ENCODE data around the gene DIP2C.

The DIP2C gene

DNA sequence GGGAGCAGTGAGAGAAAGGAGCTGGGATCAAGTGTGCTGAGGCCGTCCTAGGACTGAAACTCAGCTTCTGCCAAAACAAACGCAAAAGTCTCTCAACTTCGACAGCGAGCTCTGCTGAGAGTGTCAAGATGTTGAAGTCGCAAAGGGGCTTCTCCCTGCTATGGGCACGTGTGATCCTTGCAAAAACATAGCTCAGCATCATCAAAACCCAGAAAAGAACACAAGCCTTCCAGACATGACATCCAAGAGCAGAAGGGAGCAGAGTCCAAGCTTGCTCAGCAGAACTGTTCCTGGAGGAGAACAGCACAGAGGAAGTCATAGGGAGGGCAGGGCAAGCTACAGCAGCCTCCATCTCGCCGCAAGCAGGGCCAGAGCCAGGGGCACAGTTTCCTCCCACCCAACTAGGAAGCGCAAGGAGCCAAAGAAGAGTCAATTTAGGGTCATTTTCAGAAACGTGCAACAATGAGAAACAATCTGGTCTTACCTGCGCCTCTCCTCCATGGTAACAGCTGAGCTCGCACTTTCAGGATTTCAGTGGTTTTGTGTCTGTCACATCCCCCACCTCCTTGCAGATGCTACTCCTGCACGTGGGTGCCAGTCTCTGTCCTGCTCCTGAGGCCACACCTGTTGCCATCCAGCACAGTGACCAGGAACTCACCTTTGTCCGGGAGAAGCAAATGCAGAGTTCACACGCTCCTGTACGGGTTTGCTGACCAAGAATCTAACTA, 113.9 kb downstream of the DIP2C start:
- peak; percentile 55 for DNase-seq (ENCODE audit: low read depth, low spot score)

DNA sequence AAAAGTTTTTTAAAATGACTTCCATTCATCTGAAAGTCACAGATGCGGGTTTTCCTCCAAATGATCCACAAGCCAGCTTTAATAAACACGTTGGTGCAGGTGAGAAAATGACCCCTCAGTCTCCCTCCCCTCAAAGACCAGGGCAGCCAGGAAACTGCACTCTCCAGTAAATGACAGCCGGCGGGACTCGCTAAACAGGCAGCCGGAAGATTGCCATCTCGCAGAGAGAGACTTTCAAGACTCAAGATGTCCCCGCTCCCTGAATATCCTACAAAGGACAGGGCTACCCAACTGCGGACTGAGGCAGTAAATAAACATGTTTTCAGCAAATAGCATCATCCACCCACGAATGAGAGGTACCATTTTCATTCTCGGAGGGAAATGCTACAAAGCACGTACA, 116.8 kb downstream of the DIP2C start:
- DNase-seq (ENCODE audit: low read depth, low spot score), result no peak

- DNase-seq (ENCODE audit: low read depth, low spot score), result no peak
Measured at GRCh38 chr10:571688-572451, 117.6 kb downstream of the DIP2C start.

DNA sequence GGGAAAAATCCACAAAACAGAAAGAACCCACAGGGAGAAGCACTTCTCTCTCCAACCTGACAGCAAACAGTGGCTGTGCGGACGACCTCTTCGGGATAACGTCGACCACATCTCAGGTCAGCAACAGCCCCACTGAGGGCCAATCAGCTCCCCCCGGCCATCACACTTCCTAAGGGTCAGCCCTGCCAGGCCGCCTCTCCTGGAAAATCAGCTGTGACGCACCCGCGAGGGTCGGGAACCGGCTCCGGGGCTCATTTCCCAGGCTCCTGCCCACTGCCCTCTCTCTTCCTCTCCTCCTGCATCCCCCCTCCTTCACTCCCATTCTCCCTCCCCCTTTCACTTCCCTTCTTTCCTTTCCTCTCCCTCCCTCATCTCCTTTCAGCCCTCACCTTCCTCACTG, 118.3 kb downstream of the DIP2C start:
- DNase-seq (ENCODE audit: low read depth, low spot score), result no peak

DNA sequence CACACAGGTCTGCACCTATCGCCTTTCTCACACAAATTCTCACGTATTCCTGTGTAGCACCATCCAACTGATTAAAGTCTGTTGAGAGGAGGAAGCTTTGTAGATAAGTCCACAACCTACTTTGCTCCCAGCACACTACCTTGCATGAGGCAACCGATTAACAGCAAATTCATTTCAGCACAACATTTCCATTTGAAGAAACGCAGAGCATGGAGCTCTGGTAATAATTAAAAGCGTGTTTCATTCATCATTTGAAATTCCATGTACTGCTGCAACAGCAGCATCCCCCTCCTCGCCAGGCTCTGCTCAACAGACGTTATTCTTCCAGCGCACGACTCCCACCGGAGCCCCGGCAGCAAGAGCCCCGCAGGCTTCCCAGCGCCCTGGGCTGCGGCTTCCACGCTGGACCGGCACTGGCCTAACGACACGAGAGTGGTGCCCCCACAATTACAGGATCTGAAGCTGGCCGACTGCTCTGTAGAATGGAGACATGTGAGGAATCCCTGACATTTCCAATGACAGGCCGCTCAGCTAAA, 118.8 kb downstream of the DIP2C start:
- DNase-seq (ENCODE audit: low read depth, low spot score), result no peak

DNA sequence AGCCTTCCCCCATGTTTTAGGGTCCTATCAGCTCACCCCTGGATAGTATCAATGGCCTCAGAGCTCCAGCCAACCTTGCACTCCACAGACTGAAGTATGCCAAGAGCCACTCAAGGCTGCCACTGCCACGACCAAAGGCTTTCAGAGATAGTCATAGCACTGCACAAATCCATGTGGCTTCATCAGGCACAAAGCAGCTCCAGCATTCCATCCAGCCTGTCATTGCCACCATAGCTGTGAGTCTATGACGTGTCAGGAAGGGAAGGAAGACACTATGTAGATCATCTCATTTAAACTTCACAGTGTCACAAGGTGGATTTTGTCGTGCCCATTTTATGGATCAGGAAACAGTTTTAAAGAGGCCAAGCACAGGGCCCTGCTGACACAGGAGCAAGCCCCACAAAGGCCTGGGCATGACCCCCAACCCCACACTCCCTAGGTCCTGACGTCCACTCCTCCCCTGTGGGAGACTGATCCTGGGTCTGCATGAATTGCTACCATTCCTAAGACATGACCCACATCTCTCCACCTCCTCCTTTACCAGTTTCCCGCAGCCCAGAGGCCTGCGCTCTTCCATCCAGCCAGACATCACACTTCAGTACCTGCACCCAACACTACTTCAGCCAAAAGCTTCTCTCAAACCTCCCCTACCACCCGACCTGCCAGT, 119.4 kb downstream of the DIP2C start:
- no peak for DNase-seq (ENCODE audit: low read depth, low spot score)

DNA sequence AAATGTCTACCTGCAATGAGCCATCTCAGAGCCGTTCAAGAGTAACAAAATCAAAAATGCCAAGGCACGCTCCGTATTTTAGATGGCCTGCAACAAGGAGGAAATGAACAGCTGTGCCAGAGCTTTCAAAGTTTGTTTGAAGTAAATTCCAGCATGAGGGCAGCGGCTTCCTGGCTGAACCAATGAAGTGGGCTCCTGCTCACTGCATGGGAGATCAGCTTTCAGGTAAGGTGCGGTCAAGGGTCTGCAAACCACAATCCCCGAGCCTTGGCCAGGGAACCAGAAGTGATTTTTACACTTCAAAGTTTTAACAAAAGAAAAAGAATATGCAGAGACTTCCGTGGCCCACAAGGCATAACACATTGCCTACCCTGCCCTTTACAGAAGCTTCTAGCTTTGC, 120.6 kb downstream of the DIP2C start:
- no peak for DNase-seq (ENCODE audit: low read depth, low spot score)

DNA sequence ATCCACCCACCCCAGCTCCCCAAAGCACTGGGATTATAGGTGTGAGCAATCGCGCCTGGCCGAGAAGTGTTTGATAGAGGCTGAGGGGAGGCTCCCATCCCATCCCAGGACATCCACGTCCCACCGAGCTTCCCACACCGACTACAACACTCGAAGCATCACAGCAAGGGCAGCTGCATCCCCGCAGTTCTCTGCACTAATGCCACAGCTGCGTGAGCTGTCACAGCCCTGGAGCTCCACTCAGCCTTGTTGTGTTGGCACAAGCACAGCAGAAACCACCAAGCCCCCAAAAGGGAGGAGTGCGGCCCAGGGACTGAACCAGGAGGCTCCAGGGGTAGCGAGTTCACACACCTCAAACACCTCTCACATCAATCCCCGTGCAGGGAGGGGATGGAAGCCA, 121.6 kb downstream of the DIP2C start:
- DNase-seq (ENCODE audit: low read depth, low spot score), result no peak

DNA sequence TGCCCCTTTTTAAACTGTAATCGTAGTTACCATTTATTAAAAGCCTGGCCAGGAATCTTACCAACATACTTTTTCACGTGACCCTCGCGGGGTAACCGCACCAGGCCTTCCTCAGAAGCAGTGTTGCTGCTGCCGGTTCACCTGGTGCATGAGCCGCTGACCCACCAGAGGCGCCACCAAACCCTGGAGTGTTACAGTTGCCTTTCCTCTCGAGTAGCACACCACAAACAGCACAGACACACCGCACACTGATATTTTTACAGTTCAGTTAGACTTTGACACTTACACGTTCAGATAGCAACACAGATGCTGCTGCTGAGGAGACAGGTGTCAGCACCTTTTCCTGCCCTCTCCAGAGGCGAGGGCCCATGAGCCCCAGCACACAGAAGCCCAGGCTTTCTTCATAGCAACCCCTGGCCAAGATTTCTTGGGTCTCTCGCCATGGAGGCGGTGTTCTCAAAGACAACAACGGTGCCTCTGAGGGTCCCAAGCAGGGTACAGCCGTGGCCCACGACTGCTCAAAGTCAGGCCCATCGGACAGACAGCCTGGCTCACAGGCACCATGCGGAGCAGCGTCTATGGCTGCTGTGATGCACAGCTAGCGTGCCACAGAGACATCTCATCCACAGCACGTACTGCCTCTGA, 123.1 kb downstream of the DIP2C start:
- DNase-seq (ENCODE audit: low read depth, low spot score), result no peak

DNA sequence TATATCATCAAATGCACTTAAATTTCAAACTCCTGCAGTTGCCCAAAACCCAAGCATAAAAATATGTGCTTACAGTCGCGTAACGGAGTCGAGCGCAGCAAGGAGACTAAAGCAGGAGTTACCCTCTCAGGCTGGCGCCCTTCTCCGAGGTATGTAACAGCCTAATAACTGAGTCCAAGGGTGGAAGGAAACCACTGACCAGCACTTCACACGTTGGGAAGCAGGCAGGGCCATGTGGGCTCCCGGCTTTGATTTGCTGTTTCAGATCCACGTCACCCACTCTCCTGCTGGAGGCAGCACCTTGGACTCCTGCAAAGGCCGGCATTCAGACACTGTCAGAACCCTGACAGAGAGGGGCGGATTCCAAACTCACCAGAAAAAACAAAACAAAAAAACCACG, 123.8 kb downstream of the DIP2C start:
- DNase-seq (ENCODE audit: low read depth, low spot score), result no peak

DNA sequence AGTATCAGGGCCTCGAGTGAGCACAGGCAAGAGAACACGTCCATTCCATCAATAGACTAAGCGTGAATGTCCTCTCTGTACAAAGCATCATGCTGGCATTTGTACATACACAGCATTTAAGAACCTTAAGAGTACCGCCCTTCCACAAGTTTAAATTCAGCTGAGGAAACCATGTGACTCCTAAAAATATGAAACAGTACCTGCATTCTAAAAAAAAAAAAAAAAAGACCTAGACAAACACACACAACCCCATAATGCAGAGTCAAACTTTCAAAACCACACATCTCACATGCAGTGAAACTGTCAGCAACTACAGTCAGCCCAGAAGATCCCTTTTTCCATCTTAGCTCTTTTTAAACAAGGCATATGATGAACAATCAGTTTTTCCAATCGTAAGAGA, 124.3 kb downstream of the DIP2C start:
- no peak for DNase-seq (ENCODE audit: low read depth, low spot score)

DNA sequence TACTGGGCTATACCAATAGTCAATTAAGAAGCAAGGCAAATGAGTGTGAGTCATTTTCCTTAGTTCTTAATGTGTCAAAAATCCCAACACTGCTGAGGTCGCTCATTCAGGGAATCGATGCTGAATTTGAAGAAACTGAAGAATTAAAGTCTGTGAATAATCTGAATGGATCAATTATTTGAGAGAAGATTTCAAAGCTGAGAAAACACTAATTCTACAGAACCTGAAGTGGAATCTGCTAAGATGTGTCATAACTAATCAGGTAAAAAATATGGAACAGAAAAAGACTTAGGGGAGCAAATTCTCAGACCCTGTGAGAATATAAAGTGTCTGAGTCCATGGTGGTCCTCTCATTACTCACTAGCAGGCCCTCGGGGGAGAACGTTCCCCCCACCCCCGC, 125.6 kb downstream of the DIP2C start:
- DNase-seq (ENCODE audit: low read depth, low spot score), result no peak

GRCh38 chr10:562142-562541, 127.3 kb downstream of the DIP2C start:
- DNase-seq (ENCODE audit: low read depth, low spot score), result no peak

GRCh38 chr10:561721-562120, 127.7 kb downstream of the DIP2C start:
- DNase-seq (ENCODE audit: low read depth, low spot score), result no peak

- DNase-seq (ENCODE audit: low read depth, low spot score), result no peak
Measured at GRCh38 chr10:560314-560992, 129.0 kb downstream of the DIP2C start.

DNA sequence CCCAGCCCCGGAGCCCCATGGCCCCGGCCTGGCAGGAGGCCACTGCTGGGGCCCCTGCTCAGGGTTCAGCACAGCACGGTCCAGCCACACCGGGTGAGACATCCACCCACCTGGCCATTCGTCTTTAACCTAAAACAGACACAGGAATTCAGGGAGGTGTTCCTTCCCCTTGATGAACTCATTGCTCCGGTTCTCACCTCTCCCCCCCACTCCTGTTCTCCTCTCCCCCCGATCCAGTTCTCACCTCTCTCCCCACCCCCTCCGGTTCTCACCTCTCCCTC, 129.8 kb downstream of the DIP2C start:
- DNase-seq (ENCODE audit: low read depth, low spot score), result no peak

- DNase-seq (ENCODE audit: low read depth, low spot score), result no peak
Measured at GRCh38 chr10:558891-559766, 130.3 kb downstream of the DIP2C start.

DNA sequence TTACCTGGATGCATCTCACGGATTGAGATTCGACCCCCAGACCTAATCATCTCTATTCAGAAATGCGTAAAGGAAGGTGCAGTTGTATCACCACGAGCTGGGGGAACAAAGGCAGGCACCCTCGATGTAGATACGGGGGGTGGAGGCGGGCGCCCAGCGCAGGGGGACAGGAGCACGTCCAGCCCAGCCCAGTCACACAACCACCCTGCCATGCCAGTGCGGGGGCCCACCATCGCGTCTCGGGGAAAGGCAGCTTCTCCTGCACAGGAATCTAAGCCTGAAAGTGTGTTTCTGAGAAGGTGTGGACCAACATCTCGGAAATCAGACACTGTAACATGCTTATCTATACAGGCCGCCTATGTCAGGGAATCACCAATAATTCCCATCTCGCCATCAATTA, 131.1 kb downstream of the DIP2C start:
- no peak for DNase-seq (ENCODE audit: low read depth, low spot score)

DNA sequence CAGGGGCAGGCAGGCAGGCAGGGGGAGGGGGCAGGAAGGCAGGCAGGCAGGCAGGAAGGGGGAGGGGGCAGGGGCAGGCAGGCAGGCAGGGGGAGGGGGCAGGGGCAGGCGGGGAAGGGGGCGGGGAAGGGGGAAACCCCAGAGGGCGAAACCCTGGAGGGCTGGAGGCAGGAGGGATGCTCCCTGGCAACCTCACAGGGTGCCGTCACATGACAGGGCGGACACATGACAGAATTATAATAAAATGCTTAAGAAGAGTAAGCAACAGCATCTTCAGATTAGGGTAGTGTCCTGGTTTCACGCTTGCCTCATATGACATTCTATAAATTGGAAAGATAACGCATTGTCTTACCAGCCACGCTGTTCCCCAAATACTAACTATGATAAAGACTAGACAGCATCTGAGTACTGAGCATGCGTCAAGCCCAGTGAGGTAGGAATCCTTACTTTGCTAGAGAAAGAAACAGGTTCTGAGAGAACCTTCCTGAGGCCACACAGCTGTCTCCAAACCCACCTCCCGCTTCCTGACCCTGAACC, 131.6 kb downstream of the DIP2C start:
- DNase-seq (ENCODE audit: low read depth, low spot score), result no peak

GRCh38 chr10:556971-557637, 132.4 kb downstream of the DIP2C start:
- no peak for DNase-seq (ENCODE audit: low read depth, low spot score)
